IMR-90 (cell line): ENCODE data around the gene MOB1B. TPM values are rescaled to one million over a fixed set of nuclear protein-coding genes. Genes with fewer than 3 reads are reported as not detected.

Source experiments
- ATAC-seq: fragments of 200-7000 bp; cut with Tn5 transposase; 2 replicates; pipeline ENCODE4 v1.9.1; 2020; ENCODE audit warnings: low read depth, mild to moderate bottlenecking, moderate library complexity
- BruUV-seq: library from RNA; stranded (reverse); fragments of 400-500 nt; replicated peaks from 2 replicates; lab custom pipeline; 2021; lab: Mats Ljungman, UMichigan
- CTCF ChIA-PET: fragments of 300-600 bp; formaldehyde crosslinking; extraction: SDS; loops from one replicate; lab custom pipeline; 2021; ENCODE audit warnings: antibody characterized with exemption; lab: Yijun Ruan, JAX
- POLR2A ChIA-PET: fragments of 300-600 bp; sonication (Branson Sonifier 250); formaldehyde crosslinking; loops from one replicate; lab custom pipeline; 2022; ENCODE audit warnings: antibody characterized with exemption; ENCODE audit not compliant: unreplicated experiment; lab: Charles Lee
- DNase-seq: peaks from one replicate; pipeline ENCODE4 v3.0.0; 2013
- H2AFZ ChIP-seq: replicated peaks from 2 replicates; pipeline ENCODE3; 2013; ENCODE audit warnings: low read length, mild to moderate bottlenecking; ENCODE audit not compliant: poor library complexity
- H2AK5ac ChIP-seq: 2 replicates; pipeline ENCODE4 v1.6.1; 2013; ENCODE audit warnings: low read depth, low read length, inconsistent platforms
- H2AK9ac ChIP-seq: replicated peaks from 2 replicates; pipeline ENCODE3; 2013; ENCODE audit warnings: mild to moderate bottlenecking, low read depth, low read length, moderate library complexity; ENCODE audit not compliant: poor library complexity
- H2BK120ac ChIP-seq: 2 replicates; pipeline ENCODE4 v1.6.1; 2013; ENCODE audit warnings: low read depth, low read length, inconsistent platforms
- H2BK15ac ChIP-seq: 3 replicates; pipeline ENCODE4 v1.6.1; 2013; ENCODE audit warnings: low read depth, low read length, inconsistent platforms
- H2BK20ac ChIP-seq: 2 replicates; pipeline ENCODE4 v1.6.1; 2013; ENCODE audit warnings: low read depth, mild to moderate bottlenecking, inconsistent platforms, low read length, moderate library complexity
- H2BK5ac ChIP-seq: 2 replicates; pipeline ENCODE4 v1.6.1; 2013; ENCODE audit warnings: mild to moderate bottlenecking, low read depth, low read length, inconsistent platforms; ENCODE audit not compliant: poor library complexity, severe bottlenecking
- H3K14ac ChIP-seq: replicated peaks from 2 replicates; pipeline ENCODE4 v1.6.1; 2013; ENCODE audit warnings: low read depth, low read length, inconsistent platforms
- H3K18ac ChIP-seq: 2 replicates; pipeline ENCODE4 v1.6.1; 2013; ENCODE audit warnings: low read depth, low read length, control low read depth
- H3K23ac ChIP-seq: 2 replicates; pipeline ENCODE4 v1.6.1; 2013; ENCODE audit warnings: low read depth, low read length, inconsistent platforms
- H3K27ac ChIP-seq: 2 replicates; pipeline ENCODE4 v1.5.1; 2013; ENCODE audit warnings: mild to moderate bottlenecking, control low read depth, low read length; ENCODE audit not compliant: insufficient read depth
- H3K27me3 ChIP-seq: 2 replicates; pipeline ENCODE4 v1.6.1; 2013; ENCODE audit warnings: low read length; ENCODE audit not compliant: control insufficient read depth, insufficient read depth
- H3K36me3 ChIP-seq: 2 replicates; pipeline ENCODE4 v1.6.1; 2013; ENCODE audit warnings: low read length, mixed read lengths; ENCODE audit not compliant: control insufficient read depth, insufficient read depth
- H3K4ac ChIP-seq: 2 replicates; pipeline ENCODE4 v1.6.1; 2013; ENCODE audit warnings: low read depth, low read length, inconsistent platforms
- H3K4me1 ChIP-seq: 2 replicates; pipeline ENCODE4 v1.6.1; 2013; ENCODE audit warnings: low read length, mixed read lengths; ENCODE audit not compliant: control insufficient read depth, insufficient read depth
- H3K4me2 ChIP-seq: 2 replicates; pipeline ENCODE4 v1.6.1; 2013; ENCODE audit warnings: low read depth, mild to moderate bottlenecking, control low read depth, low read length, moderate library complexity
- H3K4me3 ChIP-seq: 2 replicates; pipeline ENCODE4 v1.5.1; 2013; ENCODE audit warnings: low read depth, mild to moderate bottlenecking, control low read depth, low read length, moderate library complexity; ENCODE audit not compliant: insufficient read depth
- H3K56ac ChIP-seq: 2 replicates; pipeline ENCODE4 v1.6.1; 2013; ENCODE audit warnings: low read length, inconsistent platforms; ENCODE audit not compliant: insufficient read depth; ENCODE audit errors: extremely low read depth
- H3K79me1 ChIP-seq, 2 experiments: 2 replicates each; pipeline ENCODE4 v1.6.1; 2013; ENCODE audit warnings: low read length in 2 of 2, inconsistent platforms in 1 of 2, low read depth in 1 of 2
- H3K9ac ChIP-seq: 2 replicates; pipeline ENCODE4 v1.6.1; 2013; ENCODE audit warnings: low read depth, low read length, control low read depth
- H3K9me1 ChIP-seq: 2 replicates; pipeline ENCODE4 v1.6.1; 2013; ENCODE audit warnings: low read length, inconsistent platforms; ENCODE audit not compliant: insufficient read depth
- H3K9me3 ChIP-seq: 2 replicates; pipeline ENCODE4 v1.6.1; 2013; ENCODE audit warnings: low read length; ENCODE audit not compliant: control insufficient read depth, insufficient read depth
- H4K20me1 ChIP-seq: 2 replicates; pipeline ENCODE4 v1.6.1; 2013; ENCODE audit warnings: low read length, inconsistent platforms; ENCODE audit not compliant: insufficient read depth
- H4K5ac ChIP-seq: 2 replicates; pipeline ENCODE4 v1.6.1; 2013; ENCODE audit warnings: mild to moderate bottlenecking, low read depth, low read length, control low read depth
- H4K8ac ChIP-seq, 2 experiments: 2 replicates each; pipeline ENCODE4 v1.6.1; 2013; ENCODE audit warnings: low read depth in 2 of 2, low read length in 2 of 2, control low read depth in 1 of 2, inconsistent platforms in 1 of 2
- H4K91ac ChIP-seq: 2 replicates; pipeline ENCODE4 v1.6.1; 2013; ENCODE audit warnings: low read depth, low read length, inconsistent platforms; ENCODE audit not compliant: insufficient read depth
- BHLHE40 ChIP-seq: fragments of 150-350 bp; IDR thresholded peaks from 2 replicates; pipeline ENCODE4 v1.6.1; 2016; ENCODE audit warnings: mild to moderate bottlenecking, low read depth, low read length
- CEBPB ChIP-seq: IDR thresholded peaks from 2 replicates; pipeline ENCODE4 v1.6.1; 2012; ENCODE audit warnings: low read depth, low read length, improper control_type of control experiment
- ELK1 ChIP-seq: fragments of 150-350 bp; IDR thresholded peaks from 2 replicates; pipeline ENCODE4 v1.6.1; 2016; ENCODE audit warnings: low read depth, mild to moderate bottlenecking, low read length, moderate library complexity, borderline replicate concordance
- MXI1 ChIP-seq: IDR thresholded peaks from 2 replicates; pipeline ENCODE4 v1.6.1; 2012; ENCODE audit warnings: low read depth, mild to moderate bottlenecking, low read length, moderate library complexity, borderline replicate concordance
- NFE2L2 ChIP-seq: fragments of 150-350 bp; IDR thresholded peaks from 2 replicates; pipeline ENCODE4 v1.6.1; 2016; ENCODE audit warnings: low read depth, mild to moderate bottlenecking, low read length
- POLR2A ChIP-seq: IDR thresholded peaks from 2 replicates; pipeline ENCODE4 v1.6.1; 2012; ENCODE audit warnings: mild to moderate bottlenecking, low read depth, low read length
- RFX5 ChIP-seq: IDR thresholded peaks from 2 replicates; pipeline ENCODE4 v1.8.0; 2012; ENCODE audit warnings: low read depth, mild to moderate bottlenecking, low read length, moderate library complexity
- WGBS, 2 experiments: methylation state at CpG; one replicate each; pipeline versions ENCODE4 v1.1.5 to v1.1.7; 2013; ENCODE audit warnings: missing lambda C conversion rate in 2 of 2; ENCODE audit not compliant: insufficient read length in 1 of 2; ENCODE audit errors: extremely low coverage in 2 of 2; 5-methylcytosine and 5-hydroxymethylcytosine counted together
- dilution Hi-C: fragments of 300-500 bp; cut with HindIII; formaldehyde crosslinking; loops from one replicate; pipeline ENCODE4 v1.14.3; 2018; ENCODE audit warnings: low sequenced_read_pairs; ENCODE audit not compliant: unreplicated experiment
- in situ Hi-C: fragments of 300-500 bp; cut with MboI; formaldehyde crosslinking; loops from 3 replicates; pipeline ENCODE4 v1.14.3; 2019; ENCODE audit warnings: low sequenced_read_pairs, inconsistent platforms, mixed read lengths
- intact Hi-C: fragments of 100-400 bp; cut with micrococcal nuclease; formaldehyde crosslinking; loops from 2 replicates; pipeline ENCODE4 v1.10.0; 2022
- polyA plus RNA-seq, 3 experiments: library from polyadenylated mRNA; depleted of rRNA; stranded (reverse); fragments of >200 nt; gene quantifications; 2 replicates each; pipeline ENCODE4 v1.2.3, GENCODE V29; 2012; ENCODE audit warnings: low replicate concordance in 1 of 3
- total RNA-seq: library from RNA; depleted of rRNA; stranded (reverse); fragments of >200 nt; gene quantifications from 2 replicates; pipeline ENCODE4 v1.2.3, GENCODE V29; 2012

The MOB1B gene
- total and polyA plus RNA-seq, 2 of the 4 experiments (the other 2 are of a cell fraction) = 5.7 to 6.8 TPM

GRCh38 chr4:70859066-70859465, 43.1 kb upstream of the MOB1B start:
- Histone ChIP-seq H4K20me1 (no peaks in the 10 kb centered on the region), H2AK9ac (no peak overlapping the region), H3K4me3 (no peak overlapping the region), H3K56ac (no peak overlapping the region), H4K8ac (no peak overlapping the region), H3K9me3 (no peaks in the 10 kb centered on the region), H3K4me2 (no peak overlapping the region), H2BK5ac (no peak overlapping the region), H4K5ac (no peak overlapping the region), H2BK15ac (no peak overlapping the region), H3K27ac (no peak overlapping the region), H3K9me1 (no peaks in the 10 kb centered on the region), H2BK20ac (no peak overlapping the region), H3K36me3 (no peaks in the 10 kb centered on the region), H3K27me3 (no peaks in the 10 kb centered on the region), H3K23ac (no peak overlapping the region), H2AK5ac (no peak overlapping the region), H2BK120ac (no peak overlapping the region), H3K79me1 (no peaks in the 10 kb centered on the region), H4K91ac (no peak overlapping the region), H3K9ac (no peak overlapping the region), H2AFZ (no peak overlapping the region), H3K4me1 (0 out of 2 replicates have a peak, but pooled peaks cover 5% of the 10 kb centered on the region), H3K18ac (no peak overlapping the region), H3K14ac (no peak overlapping the region), H3K4ac (no peak overlapping the region)
- in situ Hi-C loops (no loop called here), intact Hi-C loops (no loop called here), dilution Hi-C loops (no loop called here)
- no TSS peak for BruUV-seq
- TF ChIP-seq RFX5 (no peak), NFE2L2 (no peak), CEBPB (no peak), POLR2A (no peak), MXI1 (no peak), ELK1 (no peak), BHLHE40 (no peak)
- DNase-seq = no peak
- no peak for ATAC-seq
- no CpG with 5 or more reads among the region's 1 CpG for WGBS, 2 experiments
- ChIA-PET POLR2A (no interaction called here), CTCF (no interaction called here)
